Caco-2 (cell line): ENCODE measurements around the gene C19orf25. TPM values are rescaled to one million over a fixed set of nuclear protein-coding genes. Genes with fewer than 3 reads are reported as not detected.

Experiments used
- BruUV-seq: library from RNA; stranded (reverse); fragments of 400-500 nt; replicated peaks from 2 replicates; lab custom pipeline; 2021; lab: Mats Ljungman, UMichigan
- CTCF ChIA-PET: fragments of 300-600 bp; sonication (Branson Sonifier 250); formaldehyde crosslinking; loops from one replicate; lab custom pipeline; 2022; ENCODE audit warnings: antibody characterized with exemption; lab: Charles Lee
- POLR2A ChIA-PET: fragments of 300-600 bp; sonication (Branson Sonifier 250); formaldehyde crosslinking; loops from one replicate; lab custom pipeline; 2022; ENCODE audit warnings: antibody characterized with exemption; lab: Charles Lee
- DNase-seq, 2 experiments: peaks; one replicate each; pipeline versions ENCODE4 v3.0.0 to v3.0.0-alpha.2; 2020 to 2022
- H3K27me3 ChIP-seq: replicated peaks from 2 replicates; pipeline ENCODE4 v1.6.0; 2011; ENCODE audit warnings: low read length; ENCODE audit not compliant: control insufficient read depth, insufficient read depth
- H3K36me3 ChIP-seq: 2 replicates; pipeline ENCODE4 v1.5.1; 2011; ENCODE audit warnings: low read length; ENCODE audit not compliant: control insufficient read depth, insufficient read depth
- H3K4me1 ChIP-seq: fragments of 250-450 bp; sonication (Bioruptor Pico); 2 replicates; pipeline ENCODE4 v1.5.1; 2020; ENCODE audit warnings: mild to moderate bottlenecking
- H3K4me3 ChIP-seq: 2 replicates; pipeline ENCODE4 v1.5.1; 2011; ENCODE audit warnings: low read depth, mild to moderate bottlenecking, control low read depth, low read length
- H3K9me3 ChIP-seq: fragments of 250-450 bp; sonication (Bioruptor Pico); 2 replicates; pipeline ENCODE4 v1.5.1; 2020; ENCODE audit warnings: mild to moderate bottlenecking, moderate library complexity
- H3K27ac Mint-ChIP-seq: one replicate; pipeline ENCODE4 v1.8.0; 2022; ENCODE audit warnings: mixed read lengths; ENCODE audit not compliant: unreplicated experiment
- H3K27me3 Mint-ChIP-seq: one replicate; pipeline ENCODE4 v1.8.0; 2022; ENCODE audit warnings: mixed read lengths; ENCODE audit not compliant: insufficient read depth, unreplicated experiment
- H3K36me3 Mint-ChIP-seq: one replicate; pipeline ENCODE4 v1.8.0; 2022; ENCODE audit warnings: mild to moderate bottlenecking, mixed read lengths; ENCODE audit not compliant: insufficient read depth, unreplicated experiment
- H3K4me1 Mint-ChIP-seq: one replicate; pipeline ENCODE4 v1.8.0; 2022; ENCODE audit warnings: low read depth, mixed read lengths; ENCODE audit not compliant: unreplicated experiment
- H3K4me3 Mint-ChIP-seq: one replicate; pipeline ENCODE4 v1.8.0; 2022; ENCODE audit warnings: mild to moderate bottlenecking, moderate library complexity, mixed read lengths; ENCODE audit not compliant: unreplicated experiment
- H3K9me3 Mint-ChIP-seq: one replicate; pipeline ENCODE4 v1.8.0; 2022; ENCODE audit warnings: mixed read lengths; ENCODE audit not compliant: unreplicated experiment
- CTCF ChIP-seq, 2 experiments: fragments of 200-600 bp in 1 of 2; IDR thresholded peaks; 1 replicate in 1 of 2; 2 replicates in 1 of 2; pipeline versions ENCODE4 v1.5.1 to v1.8.0; 2011 to 2022; ENCODE audit warnings: antibody characterized with exemption in 1 of 2, control low read depth in 1 of 2, inconsistent platforms in 1 of 2, low read depth in 1 of 2, low read length in 1 of 2, mild to moderate bottlenecking in 1 of 2, moderate library complexity in 1 of 2; ENCODE audit not compliant: insufficient read depth in 1 of 2, severe bottlenecking in 1 of 2, unreplicated experiment in 1 of 2
- intact Hi-C: fragments of 100-400 bp; cut with micrococcal nuclease; formaldehyde crosslinking; loops from one replicate; pipeline ENCODE4 v1.10.0; 2022; ENCODE audit not compliant: unreplicated experiment
- total RNA-seq: library from RNA; stranded (reverse); gene quantifications from 2 replicates; pipeline ENCODE4 v1.2.3, GENCODE V29; 2022

The C19orf25 gene
- total RNA-seq, 1 experiment from 2014 or later = 41.9 TPM

GRCh38 chr19:1487576-1488281 lies 8.7 kb upstream of the C19orf25 start:
- Mint-ChIP-seq H3K4me3 (no peak overlapping the region), H3K36me3 (peaks cover 13% of the 10 kb centered on the region), H3K9me3 (no peaks in the 10 kb centered on the region), H3K27me3 (no peaks in the 10 kb centered on the region), H3K4me1 (peaks cover 12% of the 10 kb centered on the region), H3K27ac (no peak overlapping the region)
- Histone ChIP-seq H3K4me3 (no peak overlapping the region), H3K27me3 (no peaks in the 10 kb centered on the region), H3K36me3 (no peaks in the 10 kb centered on the region), H3K9me3 (no peaks in the 10 kb centered on the region), H3K4me1 (peaks cover 20% of the 10 kb centered on the region)
- ChIA-PET CTCF (no interaction called here), POLR2A (no interaction called here)
- no TSS peak for BruUV-seq
- no peak for DNase-seq
- intact Hi-C loops = no loop called here
- TF ChIP-seq CTCF (IDR thresholded peaks at IDR 0.05; ENCODE audit: insufficient read depth in 1 of 2, low read depth in 1 of 2, low read length in 1 of 2, severe bottlenecking in 1 of 2, unreplicated experiment in 1 of 2) = no peak

- Histone ChIP-seq H3K36me3 (no peaks in the 10 kb centered on the region), H3K4me3 (no peak overlapping the region), H3K4me1 (peaks cover 12% of the 10 kb centered on the region), H3K27me3 (no peaks in the 10 kb centered on the region), H3K9me3 (no peaks in the 10 kb centered on the region)
- peaks cover 18% of the 10 kb centered on the region for H3K36me3 Mint-ChIP-seq
- no peak for TF ChIP-seq CTCF (IDR thresholded peaks at IDR 0.05; ENCODE audit: insufficient read depth in 1 of 2, low read depth in 1 of 2, low read length in 1 of 2, severe bottlenecking in 1 of 2, unreplicated experiment in 1 of 2)
- H3K4me1 Mint-ChIP-seq = peaks cover 4% of the 10 kb centered on the region
- CTCF ChIA-PET = no interaction called here
- no peak for DNase-seq
- intact Hi-C loops = no loop called here
- H3K27ac Mint-ChIP-seq = no peak overlapping the region
- BruUV-seq = no TSS peak
- no peak overlapping the region for H3K4me3 Mint-ChIP-seq
- no peaks in the 10 kb centered on the region for H3K9me3 Mint-ChIP-seq
- POLR2A ChIA-PET = no interaction called here
- H3K27me3 Mint-ChIP-seq = no peaks in the 10 kb centered on the region
These were observed 7.9 kb upstream of the C19orf25 start for GRCh38 chr19:1486720-1487575.

- peaks cover 10% of the 10 kb centered on the region for H3K36me3 Mint-ChIP-seq
- CTCF ChIA-PET = no interaction called here
These were observed 5.0 kb upstream of the C19orf25 start for GRCh38 chr19:1483979-1484428.

More at GRCh38 chr19:1483979-1484428, 5.0 kb upstream of the C19orf25 start:
- POLR2A ChIA-PET = no interaction called here
- no peaks in the 10 kb centered on the region for H3K4me1 ChIP-seq
- H3K4me3 ChIP-seq = no peak overlapping the region
- no peaks in the 10 kb centered on the region for H3K36me3 ChIP-seq
- no peak for DNase-seq
- no peak overlapping the region for H3K4me3 Mint-ChIP-seq
- no TSS peak for BruUV-seq
- intact Hi-C loops = no loop called here
- no peak overlapping the region for H3K27ac Mint-ChIP-seq
- no peaks in the 10 kb centered on the region for H3K27me3 Mint-ChIP-seq
- TF ChIP-seq CTCF (IDR thresholded peaks at IDR 0.05; ENCODE audit: insufficient read depth in 1 of 2, low read depth in 1 of 2, low read length in 1 of 2, severe bottlenecking in 1 of 2, unreplicated experiment in 1 of 2) = no peak
- no peaks in the 10 kb centered on the region for H3K4me1 Mint-ChIP-seq
- no peaks in the 10 kb centered on the region for H3K9me3 Mint-ChIP-seq
- no peaks in the 10 kb centered on the region for H3K9me3 ChIP-seq
- no peaks in the 10 kb centered on the region for H3K27me3 ChIP-seq
